CD4-positive, alpha-beta memory T cell (primary cell): Measurements from ENCODE around the gene COASY. TPM values are rescaled to one million over a fixed set of nuclear protein-coding genes. Genes with fewer than 3 reads are reported as not detected.
"Not testable (repeated sequence)": the region's sequence is repeated elsewhere in the genome, so short reads cannot be mapped to it uniquely, and the experiment has no call there.

Experiments
- CTCF ChIA-PET: fragments of 350-600 bp; sonication (Branson Sonifier 250); formaldehyde crosslinking; loops from one replicate; lab custom pipeline; 2021; ENCODE audit warnings: inconsistent platforms; ENCODE audit not compliant: partially characterized antibody; lab: Charles Lee
- POLR2A ChIA-PET: fragments of 350-600 bp; sonication (Branson Sonifier 250); formaldehyde crosslinking; loops from one replicate; lab custom pipeline; 2021; ENCODE audit not compliant: partially characterized antibody; lab: Charles Lee
- DNase-seq, 5 donors: peaks; one replicate each; pipeline versions ENCODE4 v3.0.0 to v3.0.0-alpha.2; 2020 to 2022; ENCODE audit warnings: mixed read lengths in 1 of 5
- H3K27ac ChIP-seq: one replicate; pipeline ENCODE4 v1.7.0; 2013; ENCODE audit warnings: low read depth, low read length
- H3K27me3 ChIP-seq: 2 replicates; pipeline ENCODE4 v1.7.0; 2013; ENCODE audit warnings: mild to moderate bottlenecking, low read length, moderate library complexity; ENCODE audit not compliant: insufficient read depth
- H3K36me3 ChIP-seq: 2 replicates; pipeline ENCODE4 v1.7.0; 2013; ENCODE audit warnings: mild to moderate bottlenecking, low read length, moderate library complexity; ENCODE audit not compliant: insufficient read depth
- H3K4me1 ChIP-seq: 2 replicates; pipeline ENCODE4 v1.7.0; 2013; ENCODE audit warnings: mild to moderate bottlenecking, low read length, moderate library complexity; ENCODE audit not compliant: insufficient read depth
- H3K4me3 ChIP-seq, 2 donors: one replicate each; pipeline ENCODE4 v1.7.0; 2013; ENCODE audit warnings: low read length in 2 of 2, mild to moderate bottlenecking in 1 of 2
- H3K9me3 ChIP-seq, 2 donors: one replicate each; pipeline ENCODE4 v1.7.0; 2013; ENCODE audit warnings: low read length in 2 of 2, control low read depth in 1 of 2; ENCODE audit not compliant: control insufficient read depth in 1 of 2
- H3K27ac Mint-ChIP-seq, 7 donors: one replicate each; pipeline ENCODE4 v1.8.0; 2020 to 2021; ENCODE audit warnings: mixed read lengths in 7 of 7, mild to moderate bottlenecking in 6 of 7, inconsistent platforms in 3 of 7, moderate library complexity in 3 of 7
- H3K27me3 Mint-ChIP-seq, 2 donors: one replicate each; pipeline ENCODE4 v1.8.0; 2020 to 2021; ENCODE audit warnings: mixed read lengths in 2 of 2
- H3K36me3 Mint-ChIP-seq, 2 donors: one replicate each; pipeline ENCODE4 v1.8.0; 2020 to 2021; ENCODE audit warnings: mixed read lengths in 2 of 2, inconsistent platforms in 1 of 2, mild to moderate bottlenecking in 1 of 2
- H3K4me1 Mint-ChIP-seq, 4 donors: one replicate each; pipeline ENCODE4 v1.8.0; 2020 to 2021; ENCODE audit warnings: mixed read lengths in 4 of 4, mild to moderate bottlenecking in 1 of 4
- H3K4me3 Mint-ChIP-seq, 8 donors: one replicate each; pipeline ENCODE4 v1.8.0; 2020 to 2021; ENCODE audit warnings: mixed read lengths in 8 of 8, mild to moderate bottlenecking in 7 of 8, moderate library complexity in 6 of 8, inconsistent platforms in 3 of 8
- H3K9me3 Mint-ChIP-seq, 8 donors: one replicate each; pipeline ENCODE4 v1.8.0; 2020 to 2021; ENCODE audit warnings: mixed read lengths in 8 of 8, mild to moderate bottlenecking in 5 of 8, inconsistent platforms in 3 of 8, moderate library complexity in 1 of 8
- intact Hi-C: fragments of 100-400 bp; cut with micrococcal nuclease; formaldehyde crosslinking; loops from one replicate; pipeline ENCODE4 v1.15.1; 2023
- polyA plus RNA-seq, 2 donors: library from polyadenylated mRNA; unstranded; fragments of 300-500 nt; fragmentation: Illumina TruSeq; gene quantifications; one replicate each; pipeline ENCODE4 v1.2.3, GENCODE V29; 2021
- total RNA-seq, 2 experiments: library from RNA; stranded (reverse); gene quantifications; one replicate each; pipeline ENCODE4 v1.2.3, GENCODE V29; 2021

Gene COASY
- total and polyA plus RNA-seq, 4 experiments from 2014 or later, result 44.6 to 71.1 (median 65.6) TPM

DNA sequence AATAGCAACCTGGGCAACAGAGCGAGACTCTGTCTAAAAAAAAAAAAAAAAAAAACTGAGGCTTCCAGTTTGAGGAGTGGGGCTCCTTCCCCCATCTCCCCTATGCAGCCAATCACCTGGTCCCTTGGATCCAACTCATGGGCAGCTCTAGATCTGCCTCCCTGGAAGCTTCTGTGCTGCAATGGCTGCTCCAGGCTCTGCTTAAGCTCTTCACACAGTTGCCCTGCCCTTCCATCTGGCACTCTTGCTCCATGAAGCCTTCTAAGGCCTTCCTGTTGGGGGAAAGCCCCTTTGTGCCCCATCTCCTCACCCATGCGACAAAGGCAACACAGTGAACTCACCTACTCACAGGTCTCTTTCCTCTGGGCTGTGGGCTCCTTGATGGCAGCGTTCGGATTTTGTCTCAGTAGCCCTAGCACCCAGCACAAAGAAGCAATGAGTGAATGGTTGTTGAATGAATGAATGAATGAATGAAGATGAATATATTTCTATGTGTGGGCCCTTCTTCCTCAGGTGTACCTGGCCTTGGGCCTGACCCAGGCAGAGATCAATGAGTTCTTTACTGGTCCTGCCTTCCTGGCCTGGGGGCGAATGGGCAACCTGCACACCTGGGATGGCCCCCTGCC lies 24.0 kb upstream of the COASY start:
- Mint-ChIP-seq H3K36me3 (peaks cover 0 to 4% of the 10 kb centered on the region in 2 donors), H3K27ac (peak overlapping the region in 4 of 7 donors; percentile 10 to 53 (median 26)), H3K4me3 (peak overlapping the region; percentile 15 to 74 (median 61)), H3K9me3 (no peaks in the 10 kb centered on the region), H3K27me3 (no peaks in the 10 kb centered on the region), H3K4me1 (peaks cover 23 to 54% (median 36%) of the 10 kb centered on the region in 4 donors)
- Histone ChIP-seq H3K27ac (no peak overlapping the region), H3K4me3 (no peak overlapping the region), H3K4me1 (peaks cover 33% of the 10 kb centered on the region), H3K36me3 (no peaks in the 10 kb centered on the region), H3K9me3 (no peaks in the 10 kb centered on the region), H3K27me3 (no peaks in the 10 kb centered on the region)
- intact Hi-C loops, result loop anchor here (2.0 kb wide), 1 partner anchor 17 kb away; no protein-coding TSS in a partner anchor
- ChIA-PET POLR2A (interaction anchor here (0.6 to 2.9 kb wide), 6 partner anchors 9 to 222 kb away, joined by 3 to 28 read pairs (median 7); partner anchors contain the start of genes PSMC3IP, RETREG3 and TUBG1), CTCF (interaction anchor here (0.6 to 1.7 kb wide), 2 partner anchors 10 to 272 kb away, joined by 3 to 5 read pairs; no protein-coding TSS in a partner anchor)
- DNase-seq, result no peak

DNA sequence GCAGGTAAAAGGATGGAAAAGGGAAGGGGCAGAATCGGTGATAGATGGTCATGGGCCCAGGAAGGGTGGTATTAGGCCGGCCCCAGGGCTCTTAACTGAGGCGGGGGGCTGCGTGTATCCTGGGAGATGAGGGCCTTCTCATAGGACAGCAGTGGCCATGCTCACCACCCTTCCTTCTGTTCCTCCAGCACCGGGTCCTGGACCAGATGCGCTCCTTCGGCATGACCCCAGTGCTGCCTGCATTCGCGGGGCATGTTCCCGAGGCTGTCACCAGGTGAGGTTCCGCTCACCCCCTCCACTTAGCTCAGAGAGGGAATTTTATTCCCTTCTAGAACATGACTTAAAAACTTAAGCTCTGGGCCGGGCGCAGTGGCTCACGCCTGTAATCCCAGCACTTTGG lies 23.5 kb upstream of the COASY start:
- peaks cover 23 to 51% (median 33%) of the 10 kb centered on the region in 4 donors for H3K4me1 Mint-ChIP-seq
- CTCF ChIA-PET, result interaction anchor here (1.7 kb wide), 1 partner anchor 9 kb away, joined by 5 read pairs; no protein-coding TSS in a partner anchor
- POLR2A ChIA-PET, result interaction anchor here (0.7 to 2.9 kb wide), 4 partner anchors 10 to 223 kb away, joined by 3 to 28 read pairs (median 5); no protein-coding TSS in a partner anchor

DNA sequence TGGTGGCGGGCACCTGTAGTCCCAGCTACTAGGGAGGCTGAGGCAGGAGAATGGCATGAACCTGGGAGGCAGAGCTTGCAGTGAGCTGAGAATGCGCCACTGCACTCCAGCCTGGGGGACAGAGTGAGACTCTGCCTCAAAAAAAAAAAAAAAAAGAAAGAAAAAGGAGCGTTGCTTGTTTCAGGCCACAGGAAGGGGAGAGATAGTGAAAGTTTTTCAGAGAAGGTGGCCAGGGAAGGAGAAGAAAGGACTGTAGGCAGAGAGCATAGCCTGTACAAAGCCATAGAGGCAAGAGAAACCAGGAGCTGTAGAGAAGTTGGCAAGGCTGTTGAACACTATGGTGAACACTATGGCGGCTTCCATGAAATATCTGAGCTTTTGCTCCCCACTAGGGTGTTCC lies 21.4 kb upstream of the COASY start:
- CTCF ChIA-PET, result interaction anchor here (0.8 to 1.6 kb wide), 3 partner anchors 8 to 38 kb away, joined by 3 to 6 read pairs (median 4); no protein-coding TSS in a partner anchor
- DNase-seq, H3K9me3 Mint-ChIP-seq, H3K36me3 Mint-ChIP-seq, intact Hi-C loops, H3K27me3 ChIP-seq, H3K27ac ChIP-seq, H3K9me3 ChIP-seq, H3K36me3 ChIP-seq, H3K4me3 ChIP-seq, H3K27me3 Mint-ChIP-seq: not testable (repeated sequence)
- peaks cover 21 to 46% (median 28%) of the 10 kb centered on the region in 4 donors for H3K4me1 Mint-ChIP-seq
- H3K4me1 ChIP-seq, result peaks cover 26% of the 10 kb centered on the region
- H3K27ac Mint-ChIP-seq, result peak overlapping the region in 6 of 7 donors; percentile 31 to 92 (median 70)
- peak overlapping the region in 7 of 8 donors; percentile 35 to 79 (median 67) for H3K4me3 Mint-ChIP-seq
- POLR2A ChIA-PET, result interaction anchor here (1.0 to 1.9 kb wide), 3 partner anchors 10 to 152 kb away, joined by 3 to 8 read pairs (median 5); partner anchors contain the start of gene STAT3

More for the DNA sequence above, 23.5 kb upstream of the COASY start:
- Mint-ChIP-seq H3K4me3 (peak overlapping the region in 1 of 8 donors; percentile 74), H3K9me3 (no peaks in the 10 kb centered on the region), H3K27me3 (no peaks in the 10 kb centered on the region), H3K27ac (no peak overlapping the region), H3K36me3 (peaks cover 0 to 4% of the 10 kb centered on the region in 2 donors)
- Histone ChIP-seq H3K36me3 (no peaks in the 10 kb centered on the region), H3K9me3 (no peaks in the 10 kb centered on the region), H3K27ac (no peak overlapping the region), H3K4me3 (no peak overlapping the region), H3K4me1 (peaks cover 33% of the 10 kb centered on the region), H3K27me3 (no peaks in the 10 kb centered on the region)
- intact Hi-C loops, result no loop called here
- no peak for DNase-seq

DNA sequence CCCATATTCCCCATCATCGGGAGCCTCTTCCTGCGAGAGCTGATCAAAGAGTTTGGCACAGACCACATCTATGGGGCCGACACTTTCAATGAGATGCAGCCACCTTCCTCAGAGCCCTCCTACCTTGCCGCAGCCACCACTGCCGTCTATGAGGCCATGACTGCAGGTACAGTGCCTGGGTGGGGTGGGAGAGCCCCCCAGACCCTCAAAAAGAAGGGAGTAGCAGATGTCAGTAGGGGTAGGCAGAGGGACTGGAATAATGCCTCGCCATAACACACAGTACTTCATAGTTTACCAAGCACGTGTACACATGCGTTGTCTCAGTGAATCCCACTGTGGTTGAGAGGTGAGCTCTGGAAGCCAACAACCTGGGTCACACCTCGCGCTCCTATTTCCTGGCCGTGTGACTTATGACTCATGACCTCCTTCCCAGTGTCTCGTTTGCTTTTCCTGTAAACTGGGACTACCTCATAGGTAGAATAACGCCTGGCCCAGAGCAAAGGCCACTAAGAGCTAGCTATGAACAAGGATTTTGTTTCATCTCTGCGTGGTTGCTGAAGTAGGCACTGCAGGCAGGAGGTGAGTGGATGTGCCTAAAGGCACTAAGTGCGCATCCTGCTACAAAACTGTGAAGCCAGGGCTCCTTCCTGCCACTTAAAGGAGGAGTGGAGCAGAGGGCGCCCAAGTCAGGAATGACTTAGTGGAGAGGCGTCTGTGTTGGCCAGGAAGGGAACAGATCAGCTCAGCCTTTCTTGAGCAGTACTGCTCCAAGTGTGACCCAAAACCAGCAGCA lies 20.7 kb upstream of the COASY start:
- CTCF ChIA-PET, result interaction anchor here (0.8 to 1.6 kb wide), 4 partner anchors 9 to 37 kb away, joined by 3 to 6 read pairs (median 4); partner anchors contain the start of gene COASY
- POLR2A ChIA-PET, result interaction anchor here (0.6 to 1.9 kb wide), 6 partner anchors 9 to 153 kb away, joined by 3 to 8 read pairs (median 3); partner anchors contain the start of genes PLEKHH3 and STAT3
- intact Hi-C loops, result no loop called here
- Histone ChIP-seq H3K36me3 (no peaks in the 10 kb centered on the region), H3K4me3 (no peak overlapping the region), H3K27ac (no peak overlapping the region), H3K4me1 (peaks cover 22% of the 10 kb centered on the region), H3K27me3 (no peaks in the 10 kb centered on the region), H3K9me3 (no peaks in the 10 kb centered on the region)
- Mint-ChIP-seq H3K27me3 (no peaks in the 10 kb centered on the region), H3K4me3 (peak overlapping the region in 7 of 8 donors; percentile 57 to 79 (median 67)), H3K9me3 (no peaks in the 10 kb centered on the region), H3K36me3 (peaks cover 0 to 4% of the 10 kb centered on the region in 2 donors), H3K27ac (peak overlapping the region; percentile 65 to 92 (median 75)), H3K4me1 (peaks cover 19 to 42% (median 25%) of the 10 kb centered on the region in 4 donors)
- peak in 2 of 5 donors; percentile 25 to 51 for DNase-seq

DNA sequence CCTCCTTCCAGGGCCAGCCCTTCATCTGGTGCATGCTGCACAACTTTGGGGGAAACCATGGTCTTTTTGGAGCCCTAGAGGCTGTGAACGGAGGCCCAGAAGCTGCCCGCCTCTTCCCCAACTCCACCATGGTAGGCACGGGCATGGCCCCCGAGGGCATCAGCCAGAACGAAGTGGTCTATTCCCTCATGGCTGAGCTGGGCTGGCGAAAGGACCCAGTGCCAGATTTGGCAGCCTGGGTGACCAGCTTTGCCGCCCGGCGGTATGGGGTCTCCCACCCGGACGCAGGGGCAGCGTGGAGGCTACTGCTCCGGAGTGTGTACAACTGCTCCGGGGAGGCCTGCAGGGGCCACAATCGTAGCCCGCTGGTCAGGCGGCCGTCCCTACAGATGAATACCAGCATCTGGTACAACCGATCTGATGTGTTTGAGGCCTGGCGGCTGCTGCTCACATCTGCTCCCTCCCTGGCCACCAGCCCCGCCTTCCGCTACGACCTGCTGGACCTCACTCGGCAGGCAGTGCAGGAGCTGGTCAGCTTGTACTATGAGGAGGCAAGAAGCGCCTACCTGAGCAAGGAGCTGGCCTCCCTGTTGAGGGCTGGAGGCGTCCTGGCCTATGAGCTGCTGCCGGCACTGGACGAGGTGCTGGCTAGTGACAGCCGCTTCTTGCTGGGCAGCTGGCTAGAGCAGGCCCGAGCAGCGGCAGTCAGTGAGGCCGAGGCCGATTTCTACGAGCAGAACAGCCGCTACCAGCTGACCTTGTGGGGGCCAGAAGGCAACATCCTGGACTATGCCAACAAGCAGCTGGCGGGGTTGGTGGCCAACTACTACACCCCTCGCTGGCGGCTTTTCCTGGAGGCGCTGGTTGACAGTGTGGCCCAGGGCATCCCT lies 18.5 kb upstream of the COASY start:
- no peaks in the 10 kb centered on the region for H3K9me3 Mint-ChIP-seq
- peak overlapping the region in 1 of 7 donors; percentile 22 for H3K27ac Mint-ChIP-seq
- ChIA-PET POLR2A (interaction anchor here (1.0 to 1.4 kb wide), 3 partner anchors 11 to 66 kb away, joined by 3 to 4 read pairs (median 4); partner anchors contain the start of genes RETREG3 and TUBG1), CTCF (no interaction called here)
- H3K27me3 Mint-ChIP-seq, result no peaks in the 10 kb centered on the region
- Histone ChIP-seq H3K27ac (no peak overlapping the region), H3K4me3 (no peak overlapping the region), H3K4me1 (peaks cover 14% of the 10 kb centered on the region), H3K27me3 (no peaks in the 10 kb centered on the region), H3K36me3 (no peaks in the 10 kb centered on the region), H3K9me3 (no peaks in the 10 kb centered on the region)
- intact Hi-C loops, result no loop called here
- H3K4me3 Mint-ChIP-seq, result no peak overlapping the region
- DNase-seq, result no peak
- H3K4me1 Mint-ChIP-seq, result peaks cover 13 to 26% (median 17%) of the 10 kb centered on the region in 4 donors
- H3K36me3 Mint-ChIP-seq, result peaks cover 0 to 4% of the 10 kb centered on the region in 2 donors

DNA sequence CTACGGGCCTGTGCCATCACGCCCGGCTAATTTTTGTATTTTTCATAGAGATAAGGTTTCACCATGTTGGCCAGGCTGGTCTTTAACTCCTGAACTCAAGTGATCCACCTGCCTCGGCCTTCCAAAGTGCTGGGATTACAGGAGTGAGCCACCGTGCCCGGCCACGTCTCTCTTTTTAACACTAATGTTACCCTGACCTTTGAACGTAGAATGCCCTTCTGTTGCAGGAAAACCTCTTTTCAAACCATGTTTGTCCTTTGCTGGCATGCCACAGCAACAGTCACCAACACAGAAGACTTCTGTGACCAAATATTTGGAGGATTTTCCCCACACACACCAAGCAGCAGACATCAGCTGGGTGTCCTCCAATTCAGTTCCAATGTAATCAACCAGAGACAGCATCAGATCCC lies 17.1 kb upstream of the COASY start:
- ChIA-PET POLR2A (interaction anchor here (1.9 kb wide), 1 partner anchor 9 kb away, joined by 8 read pairs; the partner anchor contains the start of gene NAGLU), CTCF (no interaction called here)
- intact Hi-C loops, result no loop called here
- Histone ChIP-seq H3K27me3 (no peaks in the 10 kb centered on the region), H3K4me3 (no peak overlapping the region), H3K36me3 (no peaks in the 10 kb centered on the region), H3K27ac (no peak overlapping the region), H3K9me3 (no peaks in the 10 kb centered on the region), H3K4me1 (peaks cover 20% of the 10 kb centered on the region)
- Mint-ChIP-seq H3K9me3 (no peaks in the 10 kb centered on the region), H3K27me3 (no peaks in the 10 kb centered on the region), H3K4me3 (no peak overlapping the region), H3K4me1 (peaks cover 15 to 27% (median 19%) of the 10 kb centered on the region in 4 donors), H3K36me3 (peaks cover 0 to 4% of the 10 kb centered on the region in 2 donors), H3K27ac (no peak overlapping the region)
- no peak for DNase-seq
